Loucy (cell line): Measurements from ENCODE around the gene ZBED5.

ENCODE experiments used
- H2AFZ ChIP-seq: fragments of 200-600 bp; sonication (generic); 2 replicates; pipeline ENCODE4 v1.6.0; 2016; ENCODE audit warnings: antibody characterized with exemption, mild to moderate bottlenecking, low read length, moderate library complexity
- H3F3A ChIP-seq: fragments of 200-600 bp; 2 replicates; pipeline ENCODE4 v1.6.0; 2016; ENCODE audit warnings: antibody characterized with exemption, low read depth, mild to moderate bottlenecking
- H3K27me3 ChIP-seq: fragments of 200-600 bp; sonication (generic); 2 replicates; pipeline ENCODE4 v1.6.1; 2014; ENCODE audit warnings: low read length, mild to moderate bottlenecking; ENCODE audit not compliant: insufficient read depth, poor library complexity, severe bottlenecking
- H3K36me3 ChIP-seq: fragments of 200-600 bp; sonication (generic); 2 replicates; pipeline ENCODE4 v1.6.1; 2016; ENCODE audit warnings: low read length; ENCODE audit not compliant: insufficient read depth
- H3K4me1 ChIP-seq: fragments of 200-600 bp; sonication (generic); 2 replicates; pipeline ENCODE4 v1.5.1; 2014; ENCODE audit warnings: low read length, mild to moderate bottlenecking; ENCODE audit not compliant: insufficient read depth, poor library complexity, severe bottlenecking
- H3K4me2 ChIP-seq: fragments of 200-600 bp; sonication (generic); 2 replicates; pipeline ENCODE4 v1.6.0; 2014; ENCODE audit warnings: antibody characterized with exemption, low read length, low read depth, mild to moderate bottlenecking; ENCODE audit not compliant: poor library complexity, severe bottlenecking
- H3K4me3 ChIP-seq: fragments of 200-600 bp; sonication (generic); 2 replicates; pipeline ENCODE4 v1.5.1; 2014; ENCODE audit warnings: low read length, mild to moderate bottlenecking, mixed read lengths; ENCODE audit not compliant: poor library complexity, severe bottlenecking
- H3K79me2 ChIP-seq: fragments of 200-600 bp; sonication (generic); 2 replicates; pipeline ENCODE4 v1.6.1; 2014; ENCODE audit warnings: low read length; ENCODE audit not compliant: insufficient read depth
- H3K9ac ChIP-seq: fragments of 200-600 bp; sonication (generic); 2 replicates; pipeline ENCODE4 v1.6.0; 2014; ENCODE audit warnings: mild to moderate bottlenecking, low read depth, low read length, moderate library complexity; ENCODE audit not compliant: poor library complexity, severe bottlenecking
- H3K9me2 ChIP-seq: fragments of 200-600 bp; sonication (generic); replicated peaks from 2 replicates; pipeline ENCODE4 v1.6.1; 2016; ENCODE audit warnings: low read depth, low read length, mixed read lengths
- H3K9me3 ChIP-seq: fragments of 200-600 bp; sonication (generic); 2 replicates; pipeline ENCODE4 v1.6.1; 2014; ENCODE audit warnings: mild to moderate bottlenecking, antibody characterized with exemption, low read length, low read depth; ENCODE audit not compliant: insufficient read depth
- H4K20me1 ChIP-seq: fragments of 200-600 bp; sonication (generic); 2 replicates; pipeline ENCODE4 v1.6.0; 2014; ENCODE audit warnings: antibody characterized with exemption, low read length, mild to moderate bottlenecking; ENCODE audit not compliant: insufficient read depth, poor library complexity, severe bottlenecking
- CTCF ChIP-seq: fragments of 200-600 bp; sonication (generic); conservative IDR thresholded peaks from 2 replicates; pipeline ENCODE4 v1.5.1; 2014; ENCODE audit warnings: mild to moderate bottlenecking, antibody characterized with exemption, low read length
- EZH2phosphoT487 ChIP-seq: fragments of 200-600 bp; IDR thresholded peaks from 2 replicates; pipeline ENCODE4 v1.6.1; 2018; ENCODE audit warnings: antibody characterized with exemption, mild to moderate bottlenecking, moderate library complexity, borderline replicate concordance

Gene ZBED5

GRCh38 chr11:10846660-10847059, 11.2 kb downstream of the ZBED5 start:
- Histone ChIP-seq H3K4me1 (peaks cover 10% of the 10 kb centered on the region), H3K4me3 (no peak overlapping the region), H3K36me3 (no peaks in the 10 kb centered on the region), H3K4me2 (peak overlapping the region; percentile 3), H3K9me3 (no peaks in the 10 kb centered on the region), H3F3A (no peaks in the 10 kb centered on the region; the same call in 1 of the 2 replicates), H3K79me2 (no peaks in the 10 kb centered on the region), H4K20me1 (no peaks in the 10 kb centered on the region), H3K27me3 (no peaks in the 10 kb centered on the region), H3K9me2 (no peaks in the 10 kb centered on the region), H3K9ac (no peak overlapping the region), H2AFZ (no peak overlapping the region)
- TF ChIP-seq EZH2phosphoT487 (no peak), CTCF (no peak)

- H3K79me2 ChIP-seq, result no peaks in the 10 kb centered on the region
- no peaks in the 10 kb centered on the region for H3K36me3 ChIP-seq
- H3K4me2 ChIP-seq, result no peak overlapping the region
- no peak overlapping the region for H2AFZ ChIP-seq
- H3K27me3 ChIP-seq, result no peaks in the 10 kb centered on the region
- H4K20me1 ChIP-seq, result no peaks in the 10 kb centered on the region
- no peaks in the 10 kb centered on the region for H3K9me3 ChIP-seq
- no peaks in the 10 kb centered on the region; the same call in 1 of the 2 replicates for H3F3A ChIP-seq
- TF ChIP-seq EZH2phosphoT487 (no peak), CTCF (no peak)
- H3K9me2 ChIP-seq, result no peaks in the 10 kb centered on the region
- H3K4me1 ChIP-seq, result peaks cover 10% of the 10 kb centered on the region
- no peak overlapping the region for H3K4me3 ChIP-seq
- no peak overlapping the region for H3K9ac ChIP-seq
These were observed 12.3 kb downstream of the ZBED5 start for GRCh38 chr11:10845589-10845988.

GRCh38 chr11:10844796-10845195, 13.1 kb downstream of the ZBED5 start:
- H3K27me3 ChIP-seq, result no peaks in the 10 kb centered on the region
- H3K4me3 ChIP-seq, result no peak overlapping the region
- H4K20me1 ChIP-seq, result no peaks in the 10 kb centered on the region
- H3K9me2 ChIP-seq, result no peaks in the 10 kb centered on the region
- no peaks in the 10 kb centered on the region for H3K36me3 ChIP-seq
- H3K4me1 ChIP-seq, result peaks cover 10% of the 10 kb centered on the region
- H3K79me2 ChIP-seq, result no peaks in the 10 kb centered on the region
- no peak for TF ChIP-seq CTCF
- TF ChIP-seq EZH2phosphoT487, result no peak
- H3K4me2 ChIP-seq, result no peak overlapping the region
- H3F3A ChIP-seq, result no peaks in the 10 kb centered on the region; the same call in 1 of the 2 replicates
- H2AFZ ChIP-seq, result no peak overlapping the region
- no peaks in the 10 kb centered on the region for H3K9me3 ChIP-seq
- H3K9ac ChIP-seq, result no peak overlapping the region
